Activated CD4-positive, alpha-beta memory T cell treated with anti-CD3 and anti-CD28 coated beads, Interleukin-2, amount 10 ng/mL, durations not matched to agents 7 days and 5 days (primary cell): ENCODE data around the gene TRPC3. TPM values are rescaled to one million over a fixed set of nuclear protein-coding genes. Genes with fewer than 3 reads are reported as not detected.
"Not testable (repeated sequence)": the region's sequence is repeated elsewhere in the genome, so short reads cannot be mapped to it uniquely, and the experiment has no call there.

Experiments used
- CTCF ChIA-PET: fragments of 350-600 bp; sonication (Branson Sonifier 250); formaldehyde crosslinking; loops from one replicate; lab custom pipeline; 2021; ENCODE audit warnings: antibody characterized with exemption, inconsistent platforms; lab: Charles Lee
- POLR2A ChIA-PET: fragments of 350-600 bp; sonication (Branson Sonifier 250); formaldehyde crosslinking; loops from one replicate; lab custom pipeline; 2021; ENCODE audit warnings: antibody characterized with exemption; lab: Charles Lee
- DNase-seq: peaks from one replicate; pipeline ENCODE4 v3.0.0-alpha.2; 2020
- H3K27ac Mint-ChIP-seq: one replicate; pipeline ENCODE4 v1.8.0; 2021; ENCODE audit warnings: mild to moderate bottlenecking, mixed read lengths
- H3K27me3 Mint-ChIP-seq: one replicate; pipeline ENCODE4 v1.8.0; 2021; ENCODE audit warnings: mixed read lengths
- H3K36me3 Mint-ChIP-seq: one replicate; pipeline ENCODE4 v1.8.0; 2021; ENCODE audit warnings: low read depth, mixed read lengths
- H3K4me1 Mint-ChIP-seq: one replicate; pipeline ENCODE4 v1.8.0; 2021; ENCODE audit warnings: mixed read lengths
- H3K4me3 Mint-ChIP-seq: one replicate; pipeline ENCODE4 v1.8.0; 2021; ENCODE audit warnings: mild to moderate bottlenecking, mixed read lengths
- H3K9me3 Mint-ChIP-seq: one replicate; pipeline ENCODE4 v1.8.0; 2021; ENCODE audit warnings: mixed read lengths
- total RNA-seq, 2 experiments: library from RNA; stranded (reverse); gene quantifications; one replicate each; pipeline ENCODE4 v1.2.3, GENCODE V29; 2021

TRPC3 gene
- total RNA-seq, 2 experiments from 2014 or later = 0.70 to 1.1 TPM

DNA sequence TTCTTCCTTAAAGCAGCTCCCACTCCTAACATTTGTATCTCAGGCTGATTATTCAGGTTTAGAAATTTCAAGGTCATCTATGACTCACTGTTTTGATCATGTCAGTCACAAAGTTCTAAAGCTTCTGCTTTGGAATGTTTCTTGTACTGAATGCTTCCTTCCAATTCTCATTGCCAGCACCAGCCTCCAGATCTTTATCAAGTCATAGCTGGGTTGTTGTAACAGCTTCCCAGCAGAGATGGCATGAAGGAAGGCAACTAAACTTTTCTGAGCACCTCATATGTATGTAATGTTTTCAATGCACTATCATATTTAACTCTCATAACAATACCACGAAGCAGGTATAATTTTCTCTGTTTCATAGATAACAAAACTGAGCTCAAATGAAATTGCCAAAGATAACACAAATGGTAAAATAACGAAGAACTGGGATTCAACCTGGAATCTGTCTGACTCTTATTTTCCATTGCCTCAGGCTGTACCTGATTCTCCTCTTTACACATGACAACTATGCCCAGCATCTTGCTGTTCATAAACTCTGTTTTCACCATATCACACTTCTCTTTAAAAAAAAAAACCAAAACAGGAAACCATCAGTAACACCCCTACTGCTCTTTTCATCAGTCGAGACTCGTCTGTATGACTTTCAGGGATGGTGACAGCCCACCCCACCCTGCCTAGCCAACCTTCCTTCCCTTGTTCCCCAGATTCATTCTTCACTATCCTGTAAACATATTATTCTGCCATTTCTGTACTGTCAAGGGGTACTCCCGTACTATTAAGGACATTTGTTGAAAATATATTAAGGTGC, 13.4 kb downstream of the TRPC3 start:
- ChIA-PET CTCF (interaction anchor here (0.6 to 1.8 kb wide), 3 partner anchors 10 to 491 kb away, joined by 3 to 4 read pairs (median 3); no protein-coding TSS in a partner anchor), POLR2A (no interaction called here)
- Mint-ChIP-seq H3K4me1 (peaks cover 12% of the 10 kb centered on the region), H3K4me3 (no peak overlapping the region), H3K27ac (no peak overlapping the region), H3K27me3 (peaks cover 40% of the 10 kb centered on the region), H3K9me3 (no peaks in the 10 kb centered on the region), H3K36me3 (no peaks in the 10 kb centered on the region)
- DNase-seq = no peak

DNA sequence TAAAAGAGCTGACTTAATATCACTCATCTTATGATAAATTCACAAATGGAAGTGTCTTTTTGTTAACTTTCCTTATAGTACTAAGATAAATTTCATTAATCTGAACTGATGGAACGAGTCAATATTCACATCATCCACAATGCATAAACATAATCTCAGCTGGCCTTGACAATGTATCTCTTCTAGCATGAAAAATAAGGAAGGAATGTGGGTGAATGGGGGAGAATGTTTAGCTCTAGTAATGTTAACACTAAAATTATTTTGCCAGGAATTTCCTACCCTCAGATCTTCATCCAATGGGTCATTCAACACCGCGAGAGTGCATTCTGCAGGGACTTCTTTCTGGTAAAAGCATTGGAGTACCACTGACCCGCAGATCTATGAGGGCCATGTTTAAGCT, 15.8 kb downstream of the TRPC3 start:
- CTCF ChIA-PET = no interaction called here
- Mint-ChIP-seq H3K27me3 (peaks cover 47% of the 10 kb centered on the region), H3K4me3 (no peak overlapping the region), H3K9me3 (no peaks in the 10 kb centered on the region), H3K4me1 (peaks cover 12% of the 10 kb centered on the region), H3K27ac (no peak overlapping the region), H3K36me3 (no peaks in the 10 kb centered on the region)
- POLR2A ChIA-PET = no interaction called here
- no peak for DNase-seq

DNA sequence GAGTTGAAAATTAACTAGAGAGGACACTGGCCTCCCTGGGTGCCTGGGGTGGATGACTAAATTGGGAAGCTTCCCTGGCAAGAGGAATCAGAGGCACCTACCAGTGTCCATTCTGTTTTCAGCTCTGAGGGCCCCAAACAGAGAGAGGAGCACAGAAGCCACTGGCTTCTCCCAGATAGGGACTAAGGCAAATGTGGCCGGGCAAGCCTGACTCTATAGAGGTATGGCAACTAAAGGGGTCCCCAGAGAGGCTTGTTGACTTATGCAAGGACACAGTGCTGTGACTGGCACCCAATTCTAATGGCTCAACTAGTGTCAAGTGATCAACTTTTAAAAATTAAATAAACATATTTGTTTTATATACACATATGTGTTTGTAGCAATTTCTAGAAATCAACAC, 17.2 kb downstream of the TRPC3 start:
- ChIA-PET CTCF (interaction anchor here (0.5 kb wide), 1 partner anchor 451 kb away, joined by 3 read pairs; no protein-coding TSS in a partner anchor), POLR2A (no interaction called here)
- Mint-ChIP-seq H3K27me3 (peaks cover 45% of the 10 kb centered on the region), H3K4me3 (no peak overlapping the region), H3K36me3 (no peaks in the 10 kb centered on the region), H3K27ac (no peak overlapping the region), H3K4me1 (peaks cover 12% of the 10 kb centered on the region), H3K9me3 (no peaks in the 10 kb centered on the region)
- DNase-seq = no peak

DNA sequence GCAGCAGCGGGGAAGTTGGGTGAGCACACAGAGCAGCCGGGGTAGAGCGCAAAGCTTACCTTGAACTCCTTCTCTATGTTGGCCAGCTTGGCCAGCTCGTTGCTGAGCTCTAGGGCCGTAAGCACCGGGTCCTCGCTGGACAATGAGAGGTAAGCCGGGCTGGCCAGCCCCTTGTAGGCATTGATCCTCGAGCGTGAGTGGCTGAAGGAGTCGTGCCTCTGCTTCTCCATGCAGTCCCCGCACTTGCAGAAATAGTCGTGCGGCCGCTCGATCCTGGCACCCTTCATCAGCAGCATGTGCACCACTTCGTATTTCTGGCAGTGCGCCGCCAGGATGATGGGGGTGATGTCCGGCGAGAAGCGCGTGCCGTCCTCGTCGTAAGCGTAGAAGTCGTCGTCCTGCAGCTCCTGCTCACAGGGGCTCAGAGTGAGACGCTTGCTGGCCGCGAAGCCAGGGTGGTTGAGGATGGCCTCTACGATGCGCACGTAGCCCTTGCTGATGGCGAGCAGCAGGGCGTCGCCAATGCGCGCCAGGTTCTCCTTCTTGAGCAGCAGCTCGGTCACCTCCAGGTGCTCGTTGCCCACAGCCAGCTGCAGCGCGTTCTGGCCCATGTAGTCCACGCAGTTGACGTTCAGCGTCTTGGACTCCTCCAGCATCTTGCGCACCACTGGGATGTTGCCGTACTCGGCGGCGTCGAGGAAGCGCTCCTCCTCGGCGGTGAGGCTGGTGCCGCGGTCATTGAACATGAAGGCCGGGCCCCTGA, 19.5 kb downstream of the TRPC3 start:
- ChIA-PET CTCF (interaction anchor here (0.6 to 1.1 kb wide), 2 partner anchors 8 to 9 kb away, joined by 3 read pairs; no protein-coding TSS in a partner anchor), POLR2A (no interaction called here)
- no peak for DNase-seq
- no peaks in the 10 kb centered on the region for H3K4me1 Mint-ChIP-seq
- H3K9me3 Mint-ChIP-seq = no peaks in the 10 kb centered on the region
- H3K4me3 Mint-ChIP-seq = no peak overlapping the region
- no peak overlapping the region for H3K27ac Mint-ChIP-seq
- H3K36me3 Mint-ChIP-seq = no peaks in the 10 kb centered on the region
- H3K27me3 Mint-ChIP-seq = peaks cover 37% of the 10 kb centered on the region

DNA sequence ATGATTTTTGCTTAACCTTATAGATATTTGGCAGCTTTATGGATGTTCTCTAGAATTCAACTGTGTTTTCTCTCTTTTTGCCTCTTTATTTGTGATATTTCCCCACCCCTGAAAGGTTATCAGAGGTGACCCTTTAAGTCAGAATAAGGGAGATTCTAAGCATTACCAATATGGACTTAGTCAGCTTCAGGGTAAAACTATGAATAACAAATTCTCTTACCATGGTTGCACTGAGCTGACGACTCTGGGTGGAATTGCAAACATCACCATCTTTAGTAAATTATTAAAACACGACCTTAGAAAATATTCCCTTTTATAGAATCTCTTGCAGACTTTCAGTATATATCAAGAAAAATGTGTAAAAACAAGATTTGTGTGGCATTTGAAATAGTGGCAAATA, 21.6 kb downstream of the TRPC3 start:
- DNase-seq = no peak
- H3K27me3 Mint-ChIP-seq = peaks cover 33% of the 10 kb centered on the region
- CTCF ChIA-PET = interaction anchor here (0.9 to 1.3 kb wide), 2 partner anchors 30 to 115 kb away, joined by 3 to 5 read pairs; no protein-coding TSS in a partner anchor

DNA sequence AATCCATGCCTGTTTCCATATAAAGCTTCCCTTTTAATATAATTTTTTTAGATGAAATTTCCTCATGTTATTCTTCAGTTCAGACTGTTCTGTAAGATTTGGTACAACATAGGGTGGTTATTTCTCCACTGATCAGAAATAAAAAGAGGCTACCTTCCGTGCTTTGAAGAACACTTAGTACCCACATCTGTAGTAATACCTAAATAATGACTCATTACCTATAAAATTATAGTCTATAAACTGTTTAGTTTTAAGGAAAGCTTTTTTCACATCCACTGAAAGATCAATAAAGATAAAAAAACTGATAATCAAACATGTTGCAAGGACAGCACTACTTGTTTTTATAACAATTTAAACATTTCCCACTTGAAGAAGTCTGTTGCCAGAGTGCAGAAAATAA, 23.9 kb downstream of the TRPC3 start:
- no peak overlapping the region for H3K27ac Mint-ChIP-seq
- H3K4me1 Mint-ChIP-seq = no peaks in the 10 kb centered on the region
- ChIA-PET POLR2A (no interaction called here), CTCF (no interaction called here)
- H3K4me3 Mint-ChIP-seq = no peak overlapping the region
- no peak for DNase-seq
- no peaks in the 10 kb centered on the region for H3K36me3 Mint-ChIP-seq
- H3K9me3 Mint-ChIP-seq = no peaks in the 10 kb centered on the region
- peaks cover 22% of the 10 kb centered on the region for H3K27me3 Mint-ChIP-seq

More for the DNA sequence above, 21.6 kb downstream of the TRPC3 start:
- Mint-ChIP-seq H3K9me3 (no peaks in the 10 kb centered on the region), H3K4me1 (no peaks in the 10 kb centered on the region), H3K36me3 (no peaks in the 10 kb centered on the region), H3K27ac (no peak overlapping the region), H3K4me3 (no peak overlapping the region)
- POLR2A ChIA-PET = no interaction called here

DNA sequence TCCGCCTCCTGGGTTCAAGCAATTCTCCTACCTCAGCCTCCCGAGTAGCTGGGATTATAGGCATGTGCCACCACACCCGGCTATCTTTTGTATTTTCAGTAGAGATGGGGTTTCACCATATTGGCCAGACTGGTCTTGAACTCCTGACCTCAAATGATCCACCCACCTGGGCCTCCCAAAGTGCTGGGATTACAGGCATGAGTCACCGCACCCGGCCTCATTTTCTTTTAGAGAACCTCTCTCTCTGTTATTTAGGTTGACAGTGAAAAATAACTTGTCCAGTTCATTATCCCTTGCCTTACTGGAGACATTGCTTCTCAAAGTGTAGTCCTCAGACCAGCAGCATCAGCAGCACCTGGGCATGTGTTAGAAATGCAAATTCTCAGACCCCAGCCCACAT, 25.4 kb downstream of the TRPC3 start:
- POLR2A ChIA-PET, H3K9me3 Mint-ChIP-seq, H3K4me1 Mint-ChIP-seq, H3K27ac Mint-ChIP-seq, H3K4me3 Mint-ChIP-seq, H3K36me3 Mint-ChIP-seq, DNase-seq, CTCF ChIA-PET: not testable (repeated sequence)
- peaks cover 11% of the 10 kb centered on the region for H3K27me3 Mint-ChIP-seq

DNA sequence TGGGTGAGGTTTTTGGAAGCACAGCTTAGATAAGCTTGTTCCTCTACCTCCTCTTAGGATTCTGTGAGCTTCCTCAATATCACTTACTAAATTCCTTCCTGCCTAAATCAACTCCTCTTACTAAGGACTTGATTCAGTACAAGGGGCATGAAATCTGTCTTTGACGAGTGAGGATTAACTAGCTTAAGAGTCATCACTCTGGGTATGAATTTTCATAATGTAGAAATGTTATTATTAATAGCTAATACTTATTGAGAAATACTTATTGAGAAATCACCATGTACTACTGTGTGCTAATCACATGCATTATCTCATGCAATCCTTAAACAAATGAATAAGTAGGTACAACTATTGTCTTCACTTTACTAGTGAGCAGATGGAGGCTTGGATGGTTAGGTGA, 28.6 kb downstream of the TRPC3 start:
- no peak overlapping the region for H3K4me3 Mint-ChIP-seq
- no peaks in the 10 kb centered on the region for H3K9me3 Mint-ChIP-seq
- ChIA-PET POLR2A (no interaction called here), CTCF (interaction anchor here (1.0 to 1.6 kb wide), 3 partner anchors 18 to 27 kb away, joined by 3 to 4 read pairs (median 3); no protein-coding TSS in a partner anchor)
- H3K27me3 Mint-ChIP-seq = no peaks in the 10 kb centered on the region
- DNase-seq = no peak
- no peak overlapping the region for H3K27ac Mint-ChIP-seq
- no peaks in the 10 kb centered on the region for H3K4me1 Mint-ChIP-seq
- H3K36me3 Mint-ChIP-seq = no peaks in the 10 kb centered on the region

DNA sequence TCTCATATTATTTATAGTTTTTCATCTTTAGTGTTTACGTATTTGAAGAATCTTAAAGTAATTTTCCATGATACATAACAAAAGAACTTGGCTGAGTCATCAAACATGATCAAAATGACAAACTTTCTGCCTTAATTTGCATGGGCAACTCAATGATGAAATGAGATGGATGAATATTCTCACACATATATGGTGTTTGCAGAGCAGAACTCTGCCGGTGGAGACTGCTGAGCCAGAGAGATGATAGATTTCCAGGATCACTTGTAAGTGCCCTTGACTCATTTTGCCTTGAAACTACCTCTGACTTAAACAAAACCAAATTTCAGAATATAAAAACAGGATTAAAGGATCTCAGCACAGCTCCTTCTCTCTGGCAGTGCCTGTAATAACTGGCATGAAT, 38.2 kb downstream of the TRPC3 start:
- CTCF ChIA-PET = no interaction called here
- H3K36me3 Mint-ChIP-seq = no peaks in the 10 kb centered on the region
- peaks cover 7% of the 10 kb centered on the region for H3K4me1 Mint-ChIP-seq
- no peak overlapping the region for H3K4me3 Mint-ChIP-seq
- no peak for DNase-seq
- POLR2A ChIA-PET = no interaction called here
- no peaks in the 10 kb centered on the region for H3K27me3 Mint-ChIP-seq
- H3K27ac Mint-ChIP-seq = no peak overlapping the region
- no peaks in the 10 kb centered on the region for H3K9me3 Mint-ChIP-seq

DNA sequence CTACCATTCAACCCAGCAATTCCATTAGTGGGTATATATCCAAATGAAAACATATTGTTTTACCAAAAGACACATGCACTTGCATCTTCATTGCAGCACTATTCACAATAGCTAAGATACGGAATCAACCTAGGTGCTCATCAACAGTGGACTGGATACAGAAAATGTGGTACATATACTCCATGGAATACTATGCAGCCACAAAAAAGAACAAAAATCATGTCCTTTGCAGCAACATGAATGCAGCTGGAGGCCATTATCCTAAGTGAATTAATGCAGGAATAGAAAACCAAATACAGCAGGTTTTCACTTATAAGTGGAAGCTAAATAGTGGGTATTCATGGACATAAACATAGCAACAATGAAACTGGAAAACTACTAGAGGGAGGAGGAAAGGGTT, 43.5 kb downstream of the TRPC3 start:
- H3K4me1 Mint-ChIP-seq = no peaks in the 10 kb centered on the region
- DNase-seq = no peak
- POLR2A ChIA-PET = no interaction called here
- H3K36me3 Mint-ChIP-seq = no peaks in the 10 kb centered on the region
- no peaks in the 10 kb centered on the region for H3K9me3 Mint-ChIP-seq
- CTCF ChIA-PET = no interaction called here
- H3K27me3 Mint-ChIP-seq = no peaks in the 10 kb centered on the region
- no peak overlapping the region for H3K27ac Mint-ChIP-seq
- no peak overlapping the region for H3K4me3 Mint-ChIP-seq

DNA sequence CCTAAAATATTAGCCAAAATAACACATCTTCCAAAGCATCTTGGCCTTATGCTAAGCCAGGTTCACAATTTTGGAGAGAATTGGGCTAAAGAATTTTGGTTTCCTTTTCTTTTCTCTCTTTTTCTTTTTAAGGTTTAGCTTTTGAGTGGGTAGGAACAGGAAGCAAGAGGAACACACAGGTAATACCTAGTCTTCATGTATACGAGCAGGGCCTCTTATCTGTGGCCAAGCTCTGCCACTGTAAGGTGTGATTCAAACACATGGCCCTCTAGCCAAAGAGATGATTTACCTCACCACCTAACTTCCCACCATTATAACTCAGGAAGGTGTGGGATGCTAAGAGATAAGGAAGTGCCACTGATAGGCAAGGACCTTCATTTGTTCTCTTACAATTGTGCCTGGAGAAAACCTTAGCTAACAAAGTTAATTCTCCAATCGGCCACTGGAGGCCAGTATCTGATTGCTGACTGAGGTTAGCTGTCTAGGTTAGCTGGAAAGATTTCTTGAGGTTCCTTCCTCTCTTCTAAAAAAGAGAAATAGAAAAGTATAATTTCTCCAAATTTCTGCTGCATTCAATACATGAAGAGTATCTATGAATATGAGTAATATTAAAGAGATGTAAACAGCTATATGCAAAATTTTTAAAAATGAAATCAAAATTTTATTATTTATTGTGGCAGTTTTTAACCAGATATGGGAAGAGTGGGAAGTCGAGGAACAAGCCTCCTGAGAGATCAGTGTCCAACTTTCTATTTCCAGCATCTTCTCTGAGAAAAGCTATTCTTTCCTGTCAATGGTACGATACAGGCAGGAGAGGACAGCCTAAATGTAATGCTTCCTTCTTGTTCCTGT, 51.5 kb downstream of the TRPC3 start:
- no peaks in the 10 kb centered on the region for H3K9me3 Mint-ChIP-seq
- H3K4me3 Mint-ChIP-seq = no peak overlapping the region
- ChIA-PET CTCF (interaction anchor here (0.8 to 2.7 kb wide), 28 partner anchors 9 to 1030 kb away, joined by 3 to 36 read pairs (median 4); no protein-coding TSS in a partner anchor), POLR2A (interaction anchor here (1.3 kb wide), 1 partner anchor 678 kb away, joined by 4 read pairs; no protein-coding TSS in a partner anchor)
- H3K4me1 Mint-ChIP-seq = peaks cover 4% of the 10 kb centered on the region
- H3K27ac Mint-ChIP-seq = no peak overlapping the region
- DNase-seq = peak; percentile 56
- H3K27me3 Mint-ChIP-seq = no peaks in the 10 kb centered on the region
- no peaks in the 10 kb centered on the region for H3K36me3 Mint-ChIP-seq

DNA sequence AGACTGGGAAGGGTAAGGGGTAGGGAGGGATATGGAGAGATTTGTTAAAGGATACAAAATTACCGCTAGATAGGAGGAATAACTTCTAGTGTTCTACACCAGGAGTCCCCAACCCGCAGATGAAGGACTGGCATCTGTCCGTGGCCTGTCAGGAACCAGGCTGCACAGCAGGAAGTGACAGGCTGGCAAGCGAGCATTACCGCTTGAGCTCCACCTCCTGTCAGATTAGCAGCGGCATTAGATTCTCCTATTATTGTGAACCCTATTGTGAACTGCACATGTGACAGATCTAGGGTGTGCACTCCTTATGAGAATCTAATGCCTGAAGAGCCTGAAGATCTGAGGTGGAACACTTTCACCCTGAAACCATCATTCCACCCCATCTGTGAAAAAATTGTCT, 53.7 kb downstream of the TRPC3 start:
- H3K27me3 Mint-ChIP-seq = no peaks in the 10 kb centered on the region
- ChIA-PET POLR2A (no interaction called here), CTCF (interaction anchor here (1.0 kb wide), 1 partner anchor 679 kb away, joined by 4 read pairs; no protein-coding TSS in a partner anchor)
- peak; percentile 20 for DNase-seq
- H3K4me1 Mint-ChIP-seq = peaks cover 4% of the 10 kb centered on the region
- no peaks in the 10 kb centered on the region for H3K9me3 Mint-ChIP-seq
- H3K36me3 Mint-ChIP-seq = no peaks in the 10 kb centered on the region
- H3K4me3 Mint-ChIP-seq = no peak overlapping the region
- no peak overlapping the region for H3K27ac Mint-ChIP-seq
